Measurements from ENCODE around the gene TM4SF1. TPM values are rescaled to one million over a fixed set of nuclear protein-coding genes. Genes with fewer than 3 reads are reported as not detected.
"Not testable (repeated sequence)": the region's sequence is repeated elsewhere in the genome, so short reads cannot be mapped to it uniquely, and the experiment has no call there.

The TM4SF1 gene
- polyA plus RNA-seq, 1 donor from 2014 or later = 0.81 TPM

- TF ChIP-seq, protein P1, sequence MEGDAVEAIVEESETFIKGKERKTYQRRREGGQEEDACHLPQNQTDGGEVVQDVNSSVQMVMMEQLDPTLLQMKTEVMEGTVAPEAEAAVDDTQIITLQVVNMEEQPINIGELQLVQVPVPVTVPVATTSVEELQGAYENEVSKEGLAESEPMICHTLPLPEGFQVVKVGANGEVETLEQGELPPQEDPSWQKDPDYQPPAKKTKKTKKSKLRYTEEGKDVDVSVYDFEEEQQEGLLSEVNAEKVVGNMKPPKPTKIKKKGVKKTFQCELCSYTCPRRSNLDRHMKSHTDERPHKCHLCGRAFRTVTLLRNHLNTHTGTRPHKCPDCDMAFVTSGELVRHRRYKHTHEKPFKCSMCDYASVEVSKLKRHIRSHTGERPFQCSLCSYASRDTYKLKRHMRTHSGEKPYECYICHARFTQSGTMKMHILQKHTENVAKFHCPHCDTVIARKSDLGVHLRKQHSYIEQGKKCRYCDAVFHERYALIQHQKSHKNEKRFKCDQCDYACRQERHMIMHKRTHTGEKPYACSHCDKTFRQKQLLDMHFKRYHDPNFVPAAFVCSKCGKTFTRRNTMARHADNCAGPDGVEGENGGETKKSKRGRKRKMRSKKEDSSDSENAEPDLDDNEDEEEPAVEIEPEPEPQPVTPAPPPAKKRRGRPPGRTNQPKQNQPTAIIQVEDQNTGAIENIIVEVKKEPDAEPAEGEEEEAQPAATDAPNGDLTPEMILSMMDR (IDR thresholded peaks at IDR 0.05; ENCODE audit: poor library complexity, severe bottlenecking) = no peak
- TF ChIP-seq SMC3 (conservative IDR thresholded peaks at IDR 0.05; ENCODE audit: poor library complexity) (no peak), RAD21 (conservative IDR thresholded peaks at IDR 0.05) (no peak)
- Histone ChIP-seq H3K4me3 (ENCODE audit: low read length) (no peak overlapping the region), H3F3A (ENCODE audit: insufficient read depth, low read length, poor library complexity, severe bottlenecking) (no peaks in the 10 kb centered on the region), H3K36me3 (ENCODE audit: insufficient read depth, low read length) (no peaks in the 10 kb centered on the region), H2AFZ (ENCODE audit: low read depth, low read length) (no peak overlapping the region), H3K4me2 (ENCODE audit: low read length) (no peak overlapping the region), H3K9ac (ENCODE audit: low read length) (no peak overlapping the region), H3K27ac (ENCODE audit: low read length) (no peak overlapping the region), H3K9me3 (ENCODE audit: low read length) (no peaks in the 10 kb centered on the region), H4K20me1 (ENCODE audit: insufficient read depth) (no peaks in the 10 kb centered on the region), H3K9me2 (ENCODE audit: insufficient read depth, low read length) (no peaks in the 10 kb centered on the region), H3K27me3 (ENCODE audit: insufficient read depth, low read depth, low read length) (no peaks in the 10 kb centered on the region), H3K79me2 (replicated peaks; ENCODE audit: insufficient read depth, low read length) (no peaks in the 10 kb centered on the region)
Measured at GRCh38 chr3:149339931-149340309, 37.5 kb downstream of the TM4SF1 start.

- H3K9me2 ChIP-seq (ENCODE audit: insufficient read depth, low read length); H3K79me2 ChIP-seq (replicated peaks; ENCODE audit: insufficient read depth, low read length); H3K9me3 ChIP-seq (ENCODE audit: low read length); H3K4me3 ChIP-seq (ENCODE audit: low read length); H3K4me2 ChIP-seq (ENCODE audit: low read length); H4K20me1 ChIP-seq (ENCODE audit: insufficient read depth); H2AFZ ChIP-seq (ENCODE audit: low read depth, low read length); H3K9ac ChIP-seq (ENCODE audit: low read length); H3K27ac ChIP-seq (ENCODE audit: low read length); H3F3A ChIP-seq (ENCODE audit: insufficient read depth, low read length, poor library complexity, severe bottlenecking); H3K27me3 ChIP-seq (ENCODE audit: insufficient read depth, low read depth, low read length); H3K36me3 ChIP-seq (ENCODE audit: insufficient read depth, low read length): not testable (repeated sequence)
Measured at GRCh38 chr3:149337486-149337885, 40.0 kb downstream of the TM4SF1 start.

- H3K4me2 ChIP-seq (ENCODE audit: low read length) = no peak overlapping the region
- no peaks in the 10 kb centered on the region for H3K27me3 ChIP-seq (ENCODE audit: insufficient read depth, low read depth, low read length)
- H3K4me3 ChIP-seq (ENCODE audit: low read length) = no peak overlapping the region
- H4K20me1 ChIP-seq (ENCODE audit: insufficient read depth) = no peaks in the 10 kb centered on the region
- no peak overlapping the region for H3K27ac ChIP-seq (ENCODE audit: low read length)
- H3F3A ChIP-seq (ENCODE audit: insufficient read depth, low read length, poor library complexity, severe bottlenecking) = no peaks in the 10 kb centered on the region
- H3K9me2 ChIP-seq (ENCODE audit: insufficient read depth, low read length) = no peaks in the 10 kb centered on the region
- no peaks in the 10 kb centered on the region for H3K9me3 ChIP-seq (ENCODE audit: low read length)
- no peaks in the 10 kb centered on the region for H3K36me3 ChIP-seq (ENCODE audit: insufficient read depth, low read length)
- no peak overlapping the region for H2AFZ ChIP-seq (ENCODE audit: low read depth, low read length)
- H3K79me2 ChIP-seq (replicated peaks; ENCODE audit: insufficient read depth, low read length) = no peaks in the 10 kb centered on the region
- no peak overlapping the region for H3K9ac ChIP-seq (ENCODE audit: low read length)
- TF ChIP-seq POLR2AphosphoS5 (IDR thresholded peaks at IDR 0.05) = no peak
- TF ChIP-seq SMC3 (conservative IDR thresholded peaks at IDR 0.05; ENCODE audit: poor library complexity) = no peak
- no peak for TF ChIP-seq RAD21 (conservative IDR thresholded peaks at IDR 0.05)
- no peak for TF ChIP-seq MXI1 (conservative IDR thresholded peaks at IDR 0.05; ENCODE audit: poor library complexity, severe bottlenecking)
- TF ChIP-seq EP300 (conservative IDR thresholded peaks at IDR 0.05; ENCODE audit: poor library complexity, severe bottlenecking) = no peak
- no peak for TF ChIP-seq EZH2 (IDR thresholded peaks at IDR 0.05; ENCODE audit: borderline replicate concordance, insufficient read depth, low read length, poor library complexity, severe bottlenecking)
- TF ChIP-seq TAF1 (IDR thresholded peaks at IDR 0.05; ENCODE audit: low read depth) = no peak
- TF ChIP-seq, protein P1 (IDR thresholded peaks at IDR 0.05; ENCODE audit: poor library complexity, severe bottlenecking) = no peak
- TF ChIP-seq REST (IDR thresholded peaks at IDR 0.05; ENCODE audit: borderline replicate concordance) = no peak
Measured at GRCh38 chr3:149336925-149337324, 40.5 kb downstream of the TM4SF1 start.

Data from neural cell (in vitro differentiated cells).